ENCODE data around the gene MAPK8IP3. TPM values are rescaled to one million over a fixed set of nuclear protein-coding genes. Genes with fewer than 3 reads are reported as not detected.

The MAPK8IP3 gene
- polyA plus RNA-seq, 1 donor (not counting 4 experiments of a cell fraction or from before 2014, with no cell fraction given), result 11.7 TPM

DNA sequence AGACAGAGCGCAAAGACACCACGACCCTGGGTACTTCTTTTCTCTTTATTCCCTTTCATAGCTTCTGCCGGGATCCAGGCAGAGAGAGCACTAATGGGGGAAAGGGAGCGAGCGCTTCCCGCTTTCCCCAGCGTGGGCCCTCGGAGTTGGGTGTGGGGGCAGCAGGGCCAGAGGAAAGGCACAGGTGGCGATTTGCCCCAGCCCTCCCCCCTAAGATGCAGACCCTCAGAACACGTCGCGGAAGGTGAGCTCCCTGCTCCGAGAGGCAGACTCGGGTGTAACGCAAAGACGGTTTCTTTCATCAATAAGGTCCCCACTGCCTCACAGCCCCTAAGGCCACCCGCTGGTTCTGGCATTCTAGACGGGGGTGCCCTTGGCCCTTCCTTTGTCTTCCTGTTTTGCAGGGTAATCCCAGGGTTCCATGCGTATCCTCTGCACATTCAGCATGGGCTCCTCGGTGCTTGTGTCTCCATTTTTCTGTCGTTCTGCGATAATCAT lies 65.9 kb downstream of the MAPK8IP3 start:
- TF ChIP-seq EZH2 (IDR thresholded peaks at IDR 0.05; ENCODE audit: low read length), result no peak
- TF ChIP-seq, protein P1, sequence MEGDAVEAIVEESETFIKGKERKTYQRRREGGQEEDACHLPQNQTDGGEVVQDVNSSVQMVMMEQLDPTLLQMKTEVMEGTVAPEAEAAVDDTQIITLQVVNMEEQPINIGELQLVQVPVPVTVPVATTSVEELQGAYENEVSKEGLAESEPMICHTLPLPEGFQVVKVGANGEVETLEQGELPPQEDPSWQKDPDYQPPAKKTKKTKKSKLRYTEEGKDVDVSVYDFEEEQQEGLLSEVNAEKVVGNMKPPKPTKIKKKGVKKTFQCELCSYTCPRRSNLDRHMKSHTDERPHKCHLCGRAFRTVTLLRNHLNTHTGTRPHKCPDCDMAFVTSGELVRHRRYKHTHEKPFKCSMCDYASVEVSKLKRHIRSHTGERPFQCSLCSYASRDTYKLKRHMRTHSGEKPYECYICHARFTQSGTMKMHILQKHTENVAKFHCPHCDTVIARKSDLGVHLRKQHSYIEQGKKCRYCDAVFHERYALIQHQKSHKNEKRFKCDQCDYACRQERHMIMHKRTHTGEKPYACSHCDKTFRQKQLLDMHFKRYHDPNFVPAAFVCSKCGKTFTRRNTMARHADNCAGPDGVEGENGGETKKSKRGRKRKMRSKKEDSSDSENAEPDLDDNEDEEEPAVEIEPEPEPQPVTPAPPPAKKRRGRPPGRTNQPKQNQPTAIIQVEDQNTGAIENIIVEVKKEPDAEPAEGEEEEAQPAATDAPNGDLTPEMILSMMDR (optimal IDR thresholded peaks at IDR 0.05 in 1 of 3, IDR thresholded peaks at IDR 0.05 in 1 of 3, conservative IDR thresholded peaks at IDR 0.05 in 1 of 3; ENCODE audit: extremely low read depth in 1 of 3, insufficient read depth in 2 of 3, low read length in 3 of 3), result no peak
- H3K36me3 ChIP-seq (ENCODE audit: control insufficient read depth in 2 of 2, extremely low read depth in 1 of 2, insufficient read depth in 2 of 2, low read length in 2 of 2), result peaks cover 3 to 10% of the 10 kb centered on the region in 2 experiments
- peak overlapping the region; percentile 76 for H3K27ac ChIP-seq (ENCODE audit: control insufficient read depth, insufficient read depth, low read length)
- peak overlapping the region; percentile 81 for H3K9ac ChIP-seq (ENCODE audit: control insufficient read depth, extremely low read depth, insufficient read depth, low read length)
- no peaks in the 10 kb centered on the region for H3K9me1 ChIP-seq (ENCODE audit: control insufficient read depth, extremely low read depth, insufficient read depth, low read length)
- DNase-seq (ENCODE audit: low read depth, low spot score) (no peak), FAIRE-seq (no peak)
- peaks cover 22% of the 10 kb centered on the region for H3K4me1 ChIP-seq (ENCODE audit: control insufficient read depth, extremely low read depth, insufficient read depth, low read length)
- no peak overlapping the region for H2AFZ ChIP-seq (ENCODE audit: control insufficient read depth, low read length)
- dilution Hi-C loops (cut with MboI; ENCODE audit: extremely low pct_ligation_motif_present, low sequenced_read_pairs), result no loop called here
- peaks cover 32% of the 10 kb centered on the region for H3K79me2 ChIP-seq (ENCODE audit: control insufficient read depth, insufficient read depth, low read length)
- no peaks in the 10 kb centered on the region for H3K9me3 ChIP-seq (ENCODE audit: control insufficient read depth, low read depth, low read length)
- no peaks in the 10 kb centered on the region for H3K27me3 ChIP-seq (ENCODE audit: control insufficient read depth, extremely low read depth, insufficient read depth, low read length)
- H3K4me2 ChIP-seq (ENCODE audit: control insufficient read depth, extremely low read depth, insufficient read depth, low read depth, low read length), result peak overlapping the region; percentile 99
- peaks cover 2% of the 10 kb centered on the region for H4K20me1 ChIP-seq (ENCODE audit: control insufficient read depth, extremely low read depth, insufficient read depth, low read length)
- peak overlapping the region; percentile 73 to 75 (median 73) for H3K4me3 ChIP-seq (ENCODE audit: control insufficient read depth in 2 of 3, extremely low read depth in 1 of 3, insufficient read depth in 2 of 3, low read depth in 1 of 3, low read length in 3 of 3)

DNA sequence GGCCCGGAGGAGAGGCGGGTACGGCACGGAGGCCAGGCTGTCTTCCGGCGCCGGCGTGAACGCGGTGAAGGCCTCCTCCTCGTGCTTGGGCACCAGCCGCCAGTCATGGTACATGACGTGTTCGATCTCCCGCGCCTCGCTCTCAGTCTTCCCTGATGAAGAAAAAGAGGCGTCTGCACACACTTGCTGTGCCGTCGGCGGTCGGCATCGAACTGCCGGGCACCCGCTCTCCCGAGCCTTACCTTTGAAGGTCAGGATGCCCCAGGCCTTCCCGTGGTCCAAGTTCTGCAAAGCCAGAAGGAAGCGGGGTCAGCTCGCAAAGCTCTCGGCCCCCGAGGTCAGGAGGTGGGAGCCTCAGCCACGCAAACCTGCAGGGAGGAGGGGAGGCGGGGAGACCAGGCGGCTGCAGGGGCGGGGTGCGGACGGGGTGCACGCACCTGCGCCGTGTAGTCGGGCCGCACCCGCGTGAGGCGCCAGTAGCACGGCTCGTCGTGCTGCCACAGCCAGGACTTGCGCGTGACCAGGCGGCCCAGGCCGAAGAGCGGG lies 66.4 kb downstream of the MAPK8IP3 start, which contains the start of gene EME2:
Gene EME2, plus strand, starts transcription at position 449 of the 546 bp plus-strand sequence. CDS start 418 bp downstream, outside the sequence.
- peak within 1 kb of the TSS; percentile 74 for H2AFZ ChIP-seq (ENCODE audit: control insufficient read depth, low read length)
- no peaks in the 10 kb centered on the region for H3K9me3 ChIP-seq (ENCODE audit: control insufficient read depth, low read depth, low read length)
- H3K4me1 ChIP-seq (ENCODE audit: control insufficient read depth, extremely low read depth, insufficient read depth, low read length), result peaks cover 22% of the 10 kb centered on the region
- peaks cover 32% of the 10 kb centered on the region for H3K79me2 ChIP-seq (ENCODE audit: control insufficient read depth, insufficient read depth, low read length)
- dilution Hi-C loops (cut with MboI; ENCODE audit: extremely low pct_ligation_motif_present, low sequenced_read_pairs), result no loop called here
- H4K20me1 ChIP-seq (ENCODE audit: control insufficient read depth, extremely low read depth, insufficient read depth, low read length), result peaks cover 2% of the 10 kb centered on the region
- H3K9ac ChIP-seq (ENCODE audit: control insufficient read depth, extremely low read depth, insufficient read depth, low read length), result peak within 1 kb of the TSS; percentile 81
- peak within 1 kb of the TSS; percentile 73 to 75 (median 73) for H3K4me3 ChIP-seq (ENCODE audit: control insufficient read depth in 2 of 3, extremely low read depth in 1 of 3, insufficient read depth in 2 of 3, low read depth in 1 of 3, low read length in 3 of 3)
- H3K4me2 ChIP-seq (ENCODE audit: control insufficient read depth, extremely low read depth, insufficient read depth, low read depth, low read length), result peak within 1 kb of the TSS; percentile 99
- no peak for FAIRE-seq
- no peaks in the 10 kb centered on the region for H3K27me3 ChIP-seq (ENCODE audit: control insufficient read depth, extremely low read depth, insufficient read depth, low read length)
- H3K9me1 ChIP-seq (ENCODE audit: control insufficient read depth, extremely low read depth, insufficient read depth, low read length), result no peaks in the 10 kb centered on the region
- TF ChIP-seq, protein P1 (optimal IDR thresholded peaks at IDR 0.05 in 1 of 3, IDR thresholded peaks at IDR 0.05 in 1 of 3, conservative IDR thresholded peaks at IDR 0.05 in 1 of 3; ENCODE audit: extremely low read depth in 1 of 3, insufficient read depth in 2 of 3, low read length in 3 of 3), result no peak
- no peak for TF ChIP-seq EZH2 (IDR thresholded peaks at IDR 0.05; ENCODE audit: low read length)
- peak within 1 kb of the TSS; percentile 76 for H3K27ac ChIP-seq (ENCODE audit: control insufficient read depth, insufficient read depth, low read length)
- DNase-seq (ENCODE audit: low read depth, low spot score), result no peak
- peaks cover 3 to 11% of the 10 kb centered on the region in 2 experiments for H3K36me3 ChIP-seq (ENCODE audit: control insufficient read depth in 2 of 2, extremely low read depth in 1 of 2, insufficient read depth in 2 of 2, low read length in 2 of 2)

Data from keratinocyte (primary cell).